Glomerular visceral epithelial cell (primary cell): Measurements from ENCODE around the gene IL22.

Experiments
- DNase-seq: peaks from one replicate; pipeline ENCODE4 v3.0.0-alpha.2; 2016; ENCODE audit errors: extremely low spot score

IL22 gene

GRCh38 chr12:68264158-68264855 is 10.9 kb upstream of the IL22 start:
- DNase-seq: no peak

- DNase-seq: no peak
Observed at GRCh38 chr12:68263366-68263765, 10.0 kb upstream of the IL22 start.

GRCh38 chr12:68261896-68262295 is 8.5 kb upstream of the IL22 start:
- DNase-seq: no peak

- no peak for DNase-seq
Observed at GRCh38 chr12:68260153-68260552, 6.7 kb upstream of the IL22 start.

- DNase-seq: peak; percentile 65
Observed at GRCh38 chr12:68259318-68259940, 6.0 kb upstream of the IL22 start.

GRCh38 chr12:68252077-68252476 is 1.3 kb downstream of the IL22 start:
- no peak for DNase-seq

- DNase-seq: no peak
Observed at GRCh38 chr12:68250454-68250853, 3.0 kb downstream of the IL22 start.

GRCh38 chr12:68247785-68248184 is 5.6 kb downstream of the IL22 start:
- no peak for DNase-seq

- DNase-seq: no peak
Observed at GRCh38 chr12:68246350-68246749, 7.1 kb downstream of the IL22 start.

GRCh38 chr12:68245180-68246021 is 8.0 kb downstream of the IL22 start:
- no peak for DNase-seq

- DNase-seq: no peak
Observed at GRCh38 chr12:68242777-68243176, 10.6 kb downstream of the IL22 start.

GRCh38 chr12:68240975-68241374 is 12.4 kb downstream of the IL22 start:
- DNase-seq: no peak

- DNase-seq: peak; percentile 30
Observed at GRCh38 chr12:68240079-68240478, 13.3 kb downstream of the IL22 start.

- no peak for DNase-seq
Observed at GRCh38 chr12:68239309-68239982, 14.0 kb downstream of the IL22 start.

- no peak for DNase-seq
Observed at GRCh38 chr12:68237619-68238018, 15.8 kb downstream of the IL22 start.

- DNase-seq: no peak
Observed at GRCh38 chr12:68237078-68237477, 16.3 kb downstream of the IL22 start.

GRCh38 chr12:68236421-68237059 is 16.9 kb downstream of the IL22 start:
- no peak for DNase-seq

GRCh38 chr12:68235576-68235975 is 17.8 kb downstream of the IL22 start:
- DNase-seq: no peak

GRCh38 chr12:68234140-68234539 is 19.3 kb downstream of the IL22 start:
- no peak for DNase-seq

GRCh38 chr12:68233498-68233897 is 19.9 kb downstream of the IL22 start:
- no peak for DNase-seq

- DNase-seq: no peak
Observed at GRCh38 chr12:68231691-68232090, 21.7 kb downstream of the IL22 start.

GRCh38 chr12:68231229-68231628 is 22.2 kb downstream of the IL22 start:
- no peak for DNase-seq
